H7 (cell line): ENCODE results near the gene KCP. TPM values are rescaled to one million over a fixed set of nuclear protein-coding genes. Genes with fewer than 3 reads are reported as not detected.
A peak's percentile ranks its signal among the peaks of the same experiment; 100 is the strongest.

ENCODE experiments used
- DNase-seq: peaks from one replicate; pipeline ENCODE4 v3.0.0; 2012
- H3K27me3 ChIP-seq: 2 replicates; pipeline ENCODE4 v1.6.0; 2011; ENCODE audit warnings: mild to moderate bottlenecking, low read length; ENCODE audit not compliant: control insufficient read depth, insufficient read depth
- H3K36me3 ChIP-seq: replicated peaks from 2 replicates; pipeline ENCODE4 v1.5.1; 2011; ENCODE audit warnings: low read length; ENCODE audit not compliant: control insufficient read depth, insufficient read depth
- H3K4me3 ChIP-seq: 2 replicates; pipeline ENCODE4 v1.5.1; 2011; ENCODE audit warnings: low read depth, mild to moderate bottlenecking, control low read depth, low read length, moderate library complexity; ENCODE audit not compliant: insufficient read depth
- total RNA-seq: library from RNA; depleted of rRNA; stranded (reverse); fragments of >200 nt; shearing (Covaris generic); gene quantifications from 2 replicates; pipeline ENCODE4 v1.2.3, GENCODE V29; 2014

KCP gene
- total RNA-seq, 1 experiment from 2014 or later = 3.4 TPM

- DNase-seq = no peak
- Histone ChIP-seq H3K4me3 (no peak overlapping the region), H3K27me3 (peaks cover 17% of the 10 kb centered on the region), H3K36me3 (no peaks in the 10 kb centered on the region)
Observed at GRCh38 chr7:128932862-128933179, 22.3 kb upstream of the KCP start.

GRCh38 chr7:128931965-128932861, 21.7 kb upstream of the KCP start:
- DNase-seq = no peak
- no peak overlapping the region for H3K4me3 ChIP-seq
- peaks cover 11% of the 10 kb centered on the region for H3K27me3 ChIP-seq

GRCh38 chr7:128931190-128931798, 20.8 kb upstream of the KCP start:
- H3K4me3 ChIP-seq = no peak overlapping the region
- 0 out of 2 replicates have a peak, but pooled peaks cover 4% of the 10 kb centered on the region for H3K27me3 ChIP-seq
- no peaks in the 10 kb centered on the region for H3K36me3 ChIP-seq
- DNase-seq = peak; percentile 54

More at GRCh38 chr7:128931965-128932861, 21.7 kb upstream of the KCP start:
- H3K36me3 ChIP-seq = no peaks in the 10 kb centered on the region

- Histone ChIP-seq H3K27me3 (0 out of 2 replicates have a peak, but pooled peaks cover 4% of the 10 kb centered on the region), H3K36me3 (no peaks in the 10 kb centered on the region), H3K4me3 (no peak overlapping the region)
- DNase-seq = peak; percentile 39
Observed at GRCh38 chr7:128928882-128929788, 18.6 kb upstream of the KCP start.

GRCh38 chr7:128928159-128928813, 17.8 kb upstream of the KCP start:
- H3K27me3 ChIP-seq = 0 out of 2 replicates have a peak, but pooled peaks cover 2% of the 10 kb centered on the region
- no peaks in the 10 kb centered on the region for H3K36me3 ChIP-seq
- H3K4me3 ChIP-seq = no peak overlapping the region
- peak; percentile 39 for DNase-seq

- Histone ChIP-seq H3K4me3 (no peak overlapping the region), H3K36me3 (no peaks in the 10 kb centered on the region), H3K27me3 (no peaks in the 10 kb centered on the region)
- no peak for DNase-seq
Observed at GRCh38 chr7:128924707-128925588, 14.4 kb upstream of the KCP start.

GRCh38 chr7:128923411-128923800, 12.9 kb upstream of the KCP start:
- Histone ChIP-seq H3K4me3 (no peak overlapping the region), H3K27me3 (no peaks in the 10 kb centered on the region), H3K36me3 (no peaks in the 10 kb centered on the region)
- peak; percentile 15 for DNase-seq

- H3K4me3 ChIP-seq = no peak overlapping the region
- no peaks in the 10 kb centered on the region for H3K36me3 ChIP-seq
- DNase-seq = peak; percentile 30
- no peaks in the 10 kb centered on the region for H3K27me3 ChIP-seq
Observed at GRCh38 chr7:128922496-128923410, 12.2 kb upstream of the KCP start.

- H3K4me3 ChIP-seq = no peak overlapping the region
- H3K36me3 ChIP-seq = no peaks in the 10 kb centered on the region
- peaks cover 1% of the 10 kb centered on the region; the same call in 1 of the 2 replicates for H3K27me3 ChIP-seq
- DNase-seq = peak; percentile 75
Observed at GRCh38 chr7:128921866-128922440, 11.4 kb upstream of the KCP start.

GRCh38 chr7:128920913-128921582, 10.5 kb upstream of the KCP start:
- Histone ChIP-seq H3K4me3 (no peak overlapping the region), H3K36me3 (no peaks in the 10 kb centered on the region), H3K27me3 (peaks cover 8% of the 10 kb centered on the region; the same call in 1 of the 2 replicates)
- peak; percentile 11 for DNase-seq

- no peaks in the 10 kb centered on the region for H3K36me3 ChIP-seq
- peak; percentile 77 for DNase-seq
- no peak overlapping the region for H3K4me3 ChIP-seq
- peaks cover 12% of the 10 kb centered on the region; the same call in 1 of the 2 replicates for H3K27me3 ChIP-seq
Observed at GRCh38 chr7:128919881-128920799, 9.6 kb upstream of the KCP start.
